GM18519 (cell line): ENCODE measurements around the gene PYGL.
"Not testable (repeated sequence)": the region's sequence is repeated elsewhere in the genome, so short reads cannot be mapped to it uniquely, and the experiment has no call there.

Experiments used
- ATAC-seq: cut with Tn5 transposase; IDR thresholded peaks from one replicate; pipeline ENCODE4 v1.9.1; 2021; ENCODE audit warnings: mild to moderate bottlenecking, moderate library complexity; ENCODE audit not compliant: unreplicated experiment, low FRiP score

Gene PYGL

GRCh38 chr14:50955373-50956043 is 11.2 kb upstream of the PYGL start:
- no peak for ATAC-seq

- no peak for ATAC-seq
Measured at GRCh38 chr14:50954811-50955372, 10.6 kb upstream of the PYGL start.

GRCh38 chr14:50953502-50953901 is 9.2 kb upstream of the PYGL start:
- ATAC-seq = no peak

GRCh38 chr14:50951032-50951431 is 6.7 kb upstream of the PYGL start:
- ATAC-seq = no peak

GRCh38 chr14:50948205-50948604 is 3.9 kb upstream of the PYGL start:
- ATAC-seq = no peak

GRCh38 chr14:50947446-50947845 is 3.2 kb upstream of the PYGL start:
- ATAC-seq = no peak

GRCh38 chr14:50946234-50946935 is 2.1 kb upstream of the PYGL start:
- ATAC-seq = no peak

- ATAC-seq = no peak
Measured at GRCh38 chr14:50944647-50945413, 547 bp upstream of the PYGL start.

- ATAC-seq = no peak
Measured at GRCh38 chr14:50943261-50943942, 881 bp downstream of the PYGL start.

GRCh38 chr14:50941638-50942037 is 2.6 kb downstream of the PYGL start:
- ATAC-seq = not testable (repeated sequence)

GRCh38 chr14:50941151-50941550 is 3.1 kb downstream of the PYGL start:
- no peak for ATAC-seq

GRCh38 chr14:50937800-50938199 is 6.5 kb downstream of the PYGL start:
- no peak for ATAC-seq

- no peak for ATAC-seq
Measured at GRCh38 chr14:50937325-50937724, 7.0 kb downstream of the PYGL start.

- ATAC-seq = no peak
Measured at GRCh38 chr14:50936882-50937281, 7.4 kb downstream of the PYGL start.

GRCh38 chr14:50936016-50936340 is 8.3 kb downstream of the PYGL start:
- no peak for ATAC-seq

GRCh38 chr14:50935126-50936015 is 8.9 kb downstream of the PYGL start:
- ATAC-seq = no peak

GRCh38 chr14:50932592-50933495 is 11.4 kb downstream of the PYGL start:
- no peak for ATAC-seq

- ATAC-seq = no peak
Measured at GRCh38 chr14:50932156-50932555, 12.1 kb downstream of the PYGL start.

- no peak for ATAC-seq
Measured at GRCh38 chr14:50931559-50931958, 12.7 kb downstream of the PYGL start.
